GM12864 (cell line): ENCODE measurements around the gene INTS6L.
"Not testable (repeated sequence)": the region's sequence is repeated elsewhere in the genome, so short reads cannot be mapped to it uniquely, and the experiment has no call there.

Experiments
- DNase-seq: peaks from one replicate; pipeline ENCODE4 v3.0.0-alpha.2; 2011; ENCODE audit warnings: low read depth
- H3K4me3 ChIP-seq: 2 replicates; pipeline ENCODE4 v1.5.1; 2011; ENCODE audit warnings: mild to moderate bottlenecking, low read depth, low read length, control low read depth
- CTCF ChIP-seq: IDR thresholded peaks from 2 replicates; pipeline ENCODE4 v1.5.1; 2011; ENCODE audit warnings: low read depth, mild to moderate bottlenecking, moderate library complexity, low read length, control low read depth, inconsistent platforms; ENCODE audit errors: missing control alignments

The INTS6L gene

GRCh38 chrX:135556055-135556454 is 35.6 kb downstream of the INTS6L start:
- DNase-seq, result no peak
- no peak for TF ChIP-seq CTCF
- no peak overlapping the region for H3K4me3 ChIP-seq

- no peak for DNase-seq
- no peak for TF ChIP-seq CTCF
- no peak overlapping the region for H3K4me3 ChIP-seq
These were observed 36.9 kb downstream of the INTS6L start for GRCh38 chrX:135557344-135557743.

- DNase-seq, result no peak
- H3K4me3 ChIP-seq, result no peak overlapping the region
- no peak for TF ChIP-seq CTCF
These were observed 52.0 kb downstream of the INTS6L start for GRCh38 chrX:135572436-135572835.

- no peak for DNase-seq
- no peak overlapping the region for H3K4me3 ChIP-seq
- TF ChIP-seq CTCF, result no peak
These were observed 61.0 kb downstream of the INTS6L start for GRCh38 chrX:135581496-135581895.

GRCh38 chrX:135585153-135585552 is 64.7 kb downstream of the INTS6L start:
- no peak for TF ChIP-seq CTCF
- DNase-seq, result no peak
- H3K4me3 ChIP-seq, result no peak overlapping the region

DNA sequence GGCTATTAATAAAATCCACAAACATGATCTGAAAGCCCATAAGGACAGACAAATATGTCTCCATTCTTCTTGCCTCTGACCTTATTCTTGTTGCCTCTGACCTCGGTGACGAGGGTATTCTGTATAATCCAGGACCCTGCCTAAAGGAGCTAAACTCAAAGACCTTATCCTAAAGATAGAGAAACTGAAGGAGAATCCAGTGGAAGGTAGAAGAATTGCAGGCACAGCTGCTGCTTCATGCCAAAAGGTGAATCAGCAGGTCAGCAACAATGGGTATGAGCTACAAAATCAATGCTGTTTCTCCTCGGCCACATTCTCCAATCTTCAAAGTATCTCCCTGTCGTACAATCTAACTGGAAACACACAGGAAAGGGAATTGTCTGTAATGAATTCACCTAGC is 71.4 kb downstream of the INTS6L start:
- no peak overlapping the region for H3K4me3 ChIP-seq
- TF ChIP-seq CTCF, result no peak
- no peak for DNase-seq

DNA sequence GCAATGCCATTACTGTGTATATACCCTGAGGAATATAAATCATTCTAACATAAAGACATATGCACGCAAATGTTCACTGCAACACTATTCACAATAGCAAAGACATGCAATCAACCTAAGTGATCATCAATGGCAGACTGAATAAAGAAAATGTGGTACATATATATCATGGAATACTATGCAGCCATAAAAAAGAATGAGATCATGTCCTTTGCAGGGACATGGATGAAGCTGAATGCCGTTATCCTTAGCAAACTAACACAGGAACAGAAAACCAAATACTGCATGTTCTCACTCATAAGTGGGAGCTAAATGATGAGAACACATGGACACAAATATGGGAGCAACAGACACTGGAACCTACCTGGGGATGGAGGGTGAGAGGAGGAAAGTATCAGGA is 73.6 kb downstream of the INTS6L start:
- not testable (repeated sequence) for H3K4me3 ChIP-seq, DNase-seq

DNA sequence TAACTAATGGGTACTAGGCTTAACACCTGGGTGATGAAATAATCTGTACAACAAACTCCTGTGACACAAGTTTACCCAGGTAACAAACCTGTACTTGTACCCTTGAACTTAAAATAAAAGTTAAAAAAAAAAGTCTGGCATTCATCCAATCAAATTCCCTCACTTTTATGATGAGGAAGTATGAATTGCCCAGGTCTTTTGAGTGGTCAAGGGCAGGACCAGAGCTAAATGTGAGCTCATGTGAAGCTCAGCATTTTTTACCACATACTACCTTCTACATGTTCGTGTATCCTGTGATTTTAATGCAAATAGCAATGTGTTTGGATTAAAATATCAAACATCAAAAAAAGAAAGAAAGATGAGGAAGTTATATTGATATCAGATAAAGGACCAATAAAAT is 74.0 kb downstream of the INTS6L start:
- H3K4me3 ChIP-seq, DNase-seq: not testable (repeated sequence)
